SK-N-SH (cell line): ENCODE measurements around the gene RNFT2. TPM values are rescaled to one million over a fixed set of nuclear protein-coding genes. Genes with fewer than 3 reads are reported as not detected.

ENCODE experiments used
- CTCF ChIA-PET: fragments of 300-600, 350-600 bp; formaldehyde crosslinking; extraction: SDS; loops from one replicate; lab custom pipeline; 2021; lab: Yijun Ruan, JAX
- POLR2A ChIA-PET: fragments of 350-600 bp; sonication (Branson Sonifier 250); formaldehyde crosslinking; extraction: SDS; loops from one replicate; lab custom pipeline; 2020; ENCODE audit warnings: antibody characterized with exemption, inconsistent platforms; lab: Yijun Ruan, JAX
- DNase-seq: peaks from one replicate; pipeline ENCODE4 v3.0.0; 2012
- H2AFZ ChIP-seq: fragments of 200-600 bp; sonication (generic); 2 replicates; pipeline ENCODE4 v1.8.1; 2016; ENCODE audit warnings: antibody characterized with exemption, mild to moderate bottlenecking, low read depth
- H3F3A ChIP-seq: fragments of 200-600 bp; sonication (generic); replicated peaks from 2 replicates; pipeline ENCODE3; 2016; ENCODE audit warnings: antibody characterized with exemption, mild to moderate bottlenecking; ENCODE audit not compliant: insufficient read depth
- H3K27ac ChIP-seq, 2 experiments: fragments of 200-500 bp in 1 of 2; fragments of 200-600 bp in 1 of 2; sonication (Bioruptor generic) in 1 of 2; sonication (generic), shearing (Covaris generic) in 1 of 2; 2 replicates each; pipeline versions ENCODE4 v1.5.1 to v1.6.1; 2014 to 2016; ENCODE audit warnings: low read depth in 2 of 2, inconsistent platforms in 1 of 2, low read length in 1 of 2, mild to moderate bottlenecking in 1 of 2, mixed read lengths in 1 of 2
- H3K27me3 ChIP-seq: fragments of 200-600 bp; sonication (generic), shearing (Covaris generic); 2 replicates; pipeline ENCODE4 v1.6.1; 2016; ENCODE audit warnings: mixed run types; ENCODE audit not compliant: insufficient read depth
- H3K36me3 ChIP-seq, 2 experiments: fragments of 200-500 bp in 1 of 2; fragments of 200-600 bp in 1 of 2; sonication (Bioruptor generic) in 1 of 2; sonication (generic) in 1 of 2; replicated peaks in 1 of 2; 2 replicates each; pipeline versions ENCODE3 to v1.5.1; 2014 to 2016; ENCODE audit warnings: low read length in 1 of 2, mild to moderate bottlenecking in 1 of 2; ENCODE audit not compliant: insufficient read depth in 2 of 2, control insufficient read depth in 1 of 2
- H3K4me1 ChIP-seq, 2 experiments: fragments of 200-500 bp in 1 of 2; fragments of 200-600 bp in 1 of 2; sonication (Bioruptor generic) in 1 of 2; sonication (generic), shearing (Covaris generic) in 1 of 2; 2 replicates each; pipeline versions ENCODE4 v1.5.1 to v1.6.1; 2014 to 2016; ENCODE audit warnings: low read depth in 1 of 2, low read length in 1 of 2, mixed run types in 1 of 2; ENCODE audit not compliant: insufficient read depth in 2 of 2, control insufficient read depth in 1 of 2
- H3K4me2 ChIP-seq: fragments of 200-600 bp; sonication (generic), shearing (Covaris generic); 2 replicates; pipeline ENCODE4 v1.6.1; 2017; ENCODE audit warnings: mixed run types
- H3K4me3 ChIP-seq, 2 experiments: fragments of 200-500 bp in 1 of 2; fragments of 200-600 bp in 1 of 2; sonication (Bioruptor generic) in 1 of 2; sonication (generic), shearing (Covaris generic) in 1 of 2; 2 replicates each; pipeline versions ENCODE4 v1.5.1 to v1.8.1; 2014 to 2016; ENCODE audit warnings: low read depth in 2 of 2, inconsistent platforms in 1 of 2, low read length in 1 of 2, mild to moderate bottlenecking in 1 of 2, mixed read lengths in 1 of 2, moderate library complexity in 1 of 2
- H3K79me2 ChIP-seq: fragments of 200-600 bp; sonication (generic); 2 replicates; pipeline ENCODE4 v1.8.1; 2017; ENCODE audit warnings: mild to moderate bottlenecking; ENCODE audit not compliant: insufficient read depth
- H3K9ac ChIP-seq: fragments of 200-600 bp; sonication (generic); 2 replicates; pipeline ENCODE4 v1.6.1; 2017; ENCODE audit warnings: mixed run types
- H3K9me2 ChIP-seq: fragments of 200-600 bp; sonication (generic); 2 replicates; pipeline ENCODE4 v1.6.1; 2017; ENCODE audit warnings: mixed run types
- H3K9me3 ChIP-seq: fragments of 200-600 bp; sonication (generic); 2 replicates; pipeline ENCODE4 v1.6.1; 2017; ENCODE audit warnings: mixed run types, mild to moderate bottlenecking, moderate library complexity
- H4K20me1 ChIP-seq: fragments of 200-600 bp; sonication (generic); 2 replicates; pipeline ENCODE4 v1.6.1; 2017; ENCODE audit warnings: mild to moderate bottlenecking, mixed run types; ENCODE audit not compliant: insufficient read depth
- GABPA ChIP-seq: IDR thresholded peaks from 2 replicates; pipeline ENCODE4 v1.4.0; 2012; ENCODE audit warnings: low read depth, mild to moderate bottlenecking
- GATA2 ChIP-seq: sonication (generic); formaldehyde crosslinking; IDR thresholded peaks from 2 replicates; pipeline ENCODE4 v1.5.0; 2020; ENCODE audit warnings: mild to moderate bottlenecking, missing genetic modification reagents
- MEF2A ChIP-seq: IDR thresholded peaks from 2 replicates; pipeline ENCODE4 v1.4.0; 2012; ENCODE audit warnings: low read depth, borderline replicate concordance
- MXI1 ChIP-seq: IDR thresholded peaks from 2 replicates; pipeline ENCODE4 v1.6.1; 2012; ENCODE audit warnings: mild to moderate bottlenecking, low read depth, low read length, improper control_type of control experiment
- NRF1 ChIP-seq: IDR thresholded peaks from 2 replicates; pipeline ENCODE4 v1.6.1; 2012; ENCODE audit warnings: low read depth, mild to moderate bottlenecking, low read length
- RFX5 ChIP-seq: IDR thresholded peaks from 2 replicates; pipeline ENCODE4 v1.6.1; 2012; ENCODE audit warnings: mild to moderate bottlenecking, improper control_type of control experiment, low read length
- USF2 ChIP-seq: fragments of 150-350 bp; IDR thresholded peaks from 2 replicates; pipeline ENCODE4 v1.6.1; 2017; ENCODE audit warnings: antibody characterized with exemption, low read length, low read depth, borderline replicate concordance
- WGBS: methylation state at CpG from one replicate; pipeline ENCODE4 v1.1.6; 2017; ENCODE audit warnings: low lambda C conversion rate; 5-methylcytosine and 5-hydroxymethylcytosine counted together
- polyA plus RNA-seq, 3 experiments: library from polyadenylated mRNA; depleted of rRNA; stranded (reverse); fragments of >200 nt; gene quantifications; 2 replicates each; pipeline ENCODE4 v1.2.3, GENCODE V29; 2012
- TF ChIP-seq, protein P1 (sequence below): IDR thresholded peaks from 2 replicates; pipeline ENCODE4 v1.6.1; 2012; ENCODE audit warnings: mild to moderate bottlenecking, low read depth, low read length, moderate library complexity

Gene RNFT2
- polyA plus RNA-seq, 1 of the 3 experiments (the other 2 are of a cell fraction) = 3.8 TPM

GRCh38 chr12:116794725-116795124 lies 56.6 kb downstream of the RNFT2 start:
- POLR2A ChIA-PET = no interaction called here

DNA sequence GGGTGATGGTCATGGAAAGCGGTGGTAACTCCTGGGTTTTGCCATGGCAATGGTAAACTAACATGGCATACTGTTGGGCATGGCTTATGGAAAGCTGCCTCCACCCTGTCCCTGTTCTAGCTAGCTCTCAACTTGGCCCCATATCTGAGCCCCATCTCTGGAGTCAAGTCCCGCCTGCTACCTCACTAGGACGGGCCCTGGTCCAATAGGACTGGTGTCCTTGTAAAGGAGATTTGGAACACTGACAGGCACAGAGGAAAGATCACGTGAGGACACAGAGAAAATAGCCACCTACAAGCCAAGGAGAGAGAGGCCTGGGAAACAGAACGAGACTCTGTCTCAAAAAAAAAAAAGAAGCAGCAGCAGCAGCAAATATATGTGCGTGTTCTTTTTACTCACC lies 59.8 kb downstream of the RNFT2 start:
- no peak overlapping the region for H3K4me3 ChIP-seq
- H3K79me2 ChIP-seq = no peaks in the 10 kb centered on the region
- TF ChIP-seq USF2 (no peak), RFX5 (no peak), GABPA (no peak)
- no peak overlapping the region for H3K4me2 ChIP-seq
- H3K27ac ChIP-seq = no peak overlapping the region
- H4K20me1 ChIP-seq = no peaks in the 10 kb centered on the region
- DNase-seq = no peak
- H3K9me2 ChIP-seq = no peaks in the 10 kb centered on the region
- H2AFZ ChIP-seq = no peak overlapping the region
- ChIA-PET CTCF (no interaction called here), POLR2A (interaction anchor here (1.1 kb wide), 1 partner anchor 84 kb away, joined by 3 read pairs; the partner anchor contains the start of gene HRK)
- H3K4me1 ChIP-seq = no peaks in the 10 kb centered on the region
- 90% methylated on average over 6 of the region's 6 CpGs for WGBS
- no peaks in the 10 kb centered on the region for H3K9me3 ChIP-seq
- H3F3A ChIP-seq = no peaks in the 10 kb centered on the region
- no peaks in the 10 kb centered on the region for H3K36me3 ChIP-seq
- H3K27me3 ChIP-seq = no peaks in the 10 kb centered on the region
- no peak overlapping the region for H3K9ac ChIP-seq

More at GRCh38 chr12:116794725-116795124, 56.6 kb downstream of the RNFT2 start:
- Histone ChIP-seq H3K9ac (no peak overlapping the region), H3K27ac (no peak overlapping the region), H3K9me3 (no peaks in the 10 kb centered on the region), H2AFZ (no peak overlapping the region), H3K79me2 (no peaks in the 10 kb centered on the region), H4K20me1 (no peaks in the 10 kb centered on the region), H3K4me2 (no peak overlapping the region), H3K4me3 (no peak overlapping the region), H3K9me2 (no peaks in the 10 kb centered on the region), H3F3A (no peaks in the 10 kb centered on the region), H3K4me1 (no peaks in the 10 kb centered on the region), H3K27me3 (no peaks in the 10 kb centered on the region), H3K36me3 (no peaks in the 10 kb centered on the region)
- 93% methylated on average over 4 of the region's 4 CpGs for WGBS
- CTCF ChIA-PET = no interaction called here
- TF ChIP-seq GATA2 (CRISPR knock-in tag) = no peak
- TF ChIP-seq RFX5 = no peak
- TF ChIP-seq, protein P1, sequence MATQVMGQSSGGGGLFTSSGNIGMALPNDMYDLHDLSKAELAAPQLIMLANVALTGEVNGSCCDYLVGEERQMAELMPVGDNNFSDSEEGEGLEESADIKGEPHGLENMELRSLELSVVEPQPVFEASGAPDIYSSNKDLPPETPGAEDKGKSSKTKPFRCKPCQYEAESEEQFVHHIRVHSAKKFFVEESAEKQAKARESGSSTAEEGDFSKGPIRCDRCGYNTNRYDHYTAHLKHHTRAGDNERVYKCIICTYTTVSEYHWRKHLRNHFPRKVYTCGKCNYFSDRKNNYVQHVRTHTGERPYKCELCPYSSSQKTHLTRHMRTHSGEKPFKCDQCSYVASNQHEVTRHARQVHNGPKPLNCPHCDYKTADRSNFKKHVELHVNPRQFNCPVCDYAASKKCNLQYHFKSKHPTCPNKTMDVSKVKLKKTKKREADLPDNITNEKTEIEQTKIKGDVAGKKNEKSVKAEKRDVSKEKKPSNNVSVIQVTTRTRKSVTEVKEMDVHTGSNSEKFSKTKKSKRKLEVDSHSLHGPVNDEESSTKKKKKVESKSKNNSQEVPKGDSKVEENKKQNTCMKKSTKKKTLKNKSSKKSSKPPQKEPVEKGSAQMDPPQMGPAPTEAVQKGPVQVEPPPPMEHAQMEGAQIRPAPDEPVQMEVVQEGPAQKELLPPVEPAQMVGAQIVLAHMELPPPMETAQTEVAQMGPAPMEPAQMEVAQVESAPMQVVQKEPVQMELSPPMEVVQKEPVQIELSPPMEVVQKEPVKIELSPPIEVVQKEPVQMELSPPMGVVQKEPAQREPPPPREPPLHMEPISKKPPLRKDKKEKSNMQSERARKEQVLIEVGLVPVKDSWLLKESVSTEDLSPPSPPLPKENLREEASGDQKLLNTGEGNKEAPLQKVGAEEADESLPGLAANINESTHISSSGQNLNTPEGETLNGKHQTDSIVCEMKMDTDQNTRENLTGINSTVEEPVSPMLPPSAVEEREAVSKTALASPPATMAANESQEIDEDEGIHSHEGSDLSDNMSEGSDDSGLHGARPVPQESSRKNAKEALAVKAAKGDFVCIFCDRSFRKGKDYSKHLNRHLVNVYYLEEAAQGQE = no peak
- no peak for TF ChIP-seq MXI1
- no peak for TF ChIP-seq NRF1
- TF ChIP-seq MEF2A = no peak
- DNase-seq = no peak
